CD4-positive, alpha-beta T cell treated with Interleukin-4 for 1 hour (primary cell): ENCODE data around the gene BACE1.
"Not testable (repeated sequence)": the region's sequence is repeated elsewhere in the genome, so short reads cannot be mapped to it uniquely, and the experiment has no call there.

Experiments
- DNase-seq, 2 donors: peaks; one replicate each; pipeline ENCODE4 v3.0.0-alpha.2; 2020 to 2022

Gene BACE1

DNA sequence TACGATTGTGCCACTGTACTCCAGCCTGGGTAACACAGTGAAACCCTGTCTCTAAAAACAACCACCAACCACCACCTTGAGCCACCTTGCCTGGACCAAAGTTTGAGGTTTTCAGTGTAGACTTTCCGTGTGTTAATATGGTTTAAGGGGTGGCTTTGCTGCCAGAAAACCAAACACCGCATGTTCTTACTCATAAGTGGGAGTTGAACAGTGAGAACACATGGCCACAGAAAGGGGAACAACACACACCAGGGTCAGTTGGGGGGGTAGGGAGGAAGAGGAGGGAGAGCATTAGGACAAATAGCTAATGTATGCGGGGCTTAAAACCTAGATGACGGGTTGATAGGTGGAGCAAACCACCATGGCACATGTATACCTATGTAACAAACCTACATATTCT lies 43.9 kb downstream of the BACE1 start:
- not testable (repeated sequence) for DNase-seq

DNA sequence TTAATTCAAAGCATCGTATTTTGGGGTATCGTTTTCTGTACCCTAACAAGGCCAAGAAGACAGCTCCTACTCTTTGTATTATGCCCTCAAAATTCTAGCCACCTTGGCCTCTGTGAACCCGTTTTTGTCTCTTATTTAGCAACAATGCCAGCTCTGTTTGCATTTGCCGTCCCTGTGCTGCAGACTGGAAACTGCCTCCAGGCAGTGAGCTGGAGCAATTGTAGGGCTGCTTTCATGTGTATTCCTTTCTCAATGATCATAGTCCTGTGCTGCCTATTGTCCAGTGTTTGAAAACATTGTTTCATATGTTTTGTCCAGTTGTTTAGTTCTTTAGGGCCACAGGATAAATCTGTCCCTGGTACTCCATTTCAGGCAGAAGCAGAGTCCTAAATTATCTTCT lies 44.8 kb downstream of the BACE1 start:
- DNase-seq: no peak

DNA sequence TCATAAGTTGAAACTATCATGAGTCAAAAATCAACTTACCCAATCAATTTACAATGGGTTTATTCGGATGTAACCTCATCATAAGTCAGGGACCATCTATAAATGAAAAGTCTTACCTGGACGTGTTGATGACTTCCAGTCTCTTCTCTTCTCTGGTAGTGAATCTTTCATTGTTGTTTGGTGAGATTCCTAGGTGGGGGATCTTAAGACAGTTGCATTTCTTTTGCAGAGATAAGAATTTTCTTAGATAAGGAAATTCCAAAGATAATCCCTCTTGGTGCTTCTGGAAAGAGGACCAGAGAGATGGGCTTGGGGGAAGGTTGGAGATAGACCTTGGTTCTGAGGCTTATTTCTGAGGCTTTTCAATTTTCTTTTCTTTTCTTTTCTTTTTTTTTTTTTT lies 46.2 kb downstream of the BACE1 start:
- DNase-seq: no peak

DNA sequence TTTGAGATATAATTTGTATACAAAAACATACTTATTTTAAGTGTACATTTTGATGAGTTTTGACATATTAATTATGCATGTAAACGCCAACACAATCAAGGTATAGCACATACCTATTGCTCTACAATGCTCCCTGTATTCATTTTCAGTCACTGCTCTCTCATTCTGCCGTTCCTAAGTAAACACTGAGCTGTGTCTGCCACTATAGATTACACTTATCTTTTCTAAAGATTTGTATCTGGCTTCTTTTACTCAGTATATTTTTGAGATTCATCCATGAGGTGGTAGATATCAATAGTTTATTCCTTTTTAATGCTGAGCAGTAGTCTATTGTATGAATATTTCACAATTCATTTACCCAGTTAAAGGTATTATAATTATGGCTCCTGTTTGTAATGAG lies 50.3 kb downstream of the BACE1 start:
- DNase-seq: no peak

DNA sequence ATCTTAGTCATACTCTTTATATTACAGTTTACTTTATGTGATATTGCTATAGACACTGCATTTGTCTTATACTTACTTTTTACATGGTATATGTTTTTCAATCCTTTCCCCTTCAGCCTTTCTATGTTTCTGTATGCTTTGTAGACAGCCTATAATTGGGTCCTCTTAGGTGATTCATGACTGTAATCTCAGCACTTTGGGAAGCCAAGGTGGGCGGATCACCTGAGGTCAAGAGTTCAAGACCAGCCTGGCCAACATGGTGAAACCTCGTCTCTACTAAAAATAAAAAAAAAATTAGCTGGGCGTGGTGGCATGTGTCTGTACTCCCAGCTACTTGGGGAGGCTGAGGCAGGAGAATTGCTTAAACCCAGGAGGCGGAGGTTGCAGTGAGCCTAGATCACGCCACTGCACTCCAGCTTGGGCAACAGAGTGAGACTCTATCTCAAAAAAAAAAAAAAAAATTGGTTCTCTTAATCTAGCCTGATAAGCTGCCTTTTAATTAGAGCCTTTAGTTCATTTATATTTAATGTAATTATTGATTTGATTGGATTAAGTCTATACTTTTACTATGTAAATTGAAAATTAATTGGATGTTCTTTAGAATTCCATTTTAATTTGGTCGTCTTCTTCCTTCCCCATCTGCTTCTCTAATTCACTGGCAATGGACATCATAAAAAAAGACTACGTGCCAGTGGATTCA lies 51.3 kb downstream of the BACE1 start:
- DNase-seq: not testable (repeated sequence)

DNA sequence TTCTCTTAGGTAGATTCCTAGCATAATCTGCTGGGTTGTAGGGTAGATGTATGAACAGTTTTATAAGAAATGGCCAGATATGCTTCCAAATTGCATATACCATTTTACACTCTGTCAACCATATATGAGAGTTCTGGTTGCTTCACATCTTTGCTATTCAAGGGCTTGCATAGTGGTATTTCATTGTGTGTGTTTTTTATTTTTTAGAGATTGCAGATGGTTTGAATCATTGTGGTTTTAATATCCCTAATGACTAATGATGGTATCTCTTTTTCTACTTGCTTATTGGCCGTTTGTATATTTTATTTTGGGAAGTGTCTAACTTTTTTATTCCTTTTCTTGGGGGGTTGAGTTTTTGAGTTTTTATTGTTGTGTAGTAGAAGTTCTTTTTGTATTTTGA lies 56.6 kb downstream of the BACE1 start:
- no peak for DNase-seq

DNA sequence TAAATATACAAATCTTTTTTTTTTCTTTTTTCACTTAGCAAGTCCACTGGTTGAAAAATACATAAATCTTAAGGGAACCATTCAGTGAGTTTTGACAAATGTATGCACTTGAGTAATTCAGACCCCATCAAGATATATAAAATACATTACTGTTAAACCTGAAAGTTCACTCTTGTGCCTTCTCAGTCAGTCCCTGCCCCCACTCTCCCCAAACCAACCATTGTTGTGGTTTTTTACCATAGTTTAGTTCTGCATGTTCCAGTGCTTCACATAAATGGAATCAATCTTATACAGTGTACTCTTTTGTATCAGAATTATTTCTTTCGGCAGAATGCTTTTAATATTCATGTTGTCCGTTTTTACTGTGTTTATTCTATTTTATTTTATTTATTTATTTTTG lies 57.5 kb downstream of the BACE1 start:
- no peak for DNase-seq

DNA sequence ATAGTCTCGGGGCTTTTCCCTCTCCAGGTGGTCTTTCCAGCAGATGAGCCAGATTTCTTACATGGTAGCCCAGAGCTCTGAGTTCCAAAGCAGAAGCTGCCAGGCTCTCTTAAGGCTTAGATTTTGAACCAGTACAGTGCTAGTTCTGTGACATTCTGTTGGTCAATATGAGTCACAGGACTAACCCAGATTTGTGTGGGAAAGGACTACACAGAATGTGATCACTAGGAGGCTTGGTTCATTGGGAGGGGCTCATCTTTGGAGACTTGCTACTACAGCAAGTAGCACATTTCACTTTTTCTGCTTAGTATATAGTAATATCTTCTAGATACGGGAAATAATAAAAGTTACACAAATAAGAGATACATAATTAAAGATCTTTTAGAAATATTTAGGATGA lies 59.5 kb downstream of the BACE1 start:
- DNase-seq: no peak

DNA sequence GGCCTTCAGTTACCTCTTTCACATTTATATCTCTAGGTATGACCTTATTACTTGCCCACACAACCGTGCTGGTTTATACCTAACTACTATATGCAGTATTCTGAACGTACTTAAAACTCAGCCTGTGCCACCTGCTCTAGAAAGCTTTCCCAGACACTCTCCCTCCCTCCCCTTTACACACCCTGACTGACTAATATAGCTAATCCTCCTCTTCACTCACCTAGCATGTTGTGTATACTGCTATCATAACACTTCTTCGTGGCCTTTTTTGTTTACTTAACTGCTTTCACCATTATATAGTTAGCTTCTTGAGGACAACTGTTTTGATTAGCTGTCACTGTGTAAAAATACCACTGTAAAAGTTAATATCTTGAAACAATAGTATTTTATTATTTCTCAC lies 60.1 kb downstream of the BACE1 start:
- DNase-seq: no peak

DNA sequence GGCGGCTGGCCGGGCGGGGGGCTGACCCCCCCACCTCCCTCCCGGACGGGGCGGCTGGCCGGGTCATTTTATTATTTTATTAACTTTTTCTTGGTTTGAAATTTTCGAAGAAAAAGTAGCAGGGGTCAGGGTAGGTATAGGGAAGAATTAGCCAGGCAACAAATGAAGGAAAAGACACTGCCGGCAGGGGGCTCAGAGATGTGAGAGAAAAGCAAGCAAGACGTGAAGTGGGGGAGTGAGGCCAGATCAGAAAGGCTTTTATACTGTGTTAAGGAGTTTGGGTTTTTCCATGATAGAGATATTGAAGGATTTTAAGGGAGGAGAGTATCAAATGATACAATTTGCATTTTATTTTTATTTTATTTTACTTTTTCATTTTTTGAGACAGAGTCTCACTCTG lies 64.5 kb downstream of the BACE1 start:
- DNase-seq: no peak

DNA sequence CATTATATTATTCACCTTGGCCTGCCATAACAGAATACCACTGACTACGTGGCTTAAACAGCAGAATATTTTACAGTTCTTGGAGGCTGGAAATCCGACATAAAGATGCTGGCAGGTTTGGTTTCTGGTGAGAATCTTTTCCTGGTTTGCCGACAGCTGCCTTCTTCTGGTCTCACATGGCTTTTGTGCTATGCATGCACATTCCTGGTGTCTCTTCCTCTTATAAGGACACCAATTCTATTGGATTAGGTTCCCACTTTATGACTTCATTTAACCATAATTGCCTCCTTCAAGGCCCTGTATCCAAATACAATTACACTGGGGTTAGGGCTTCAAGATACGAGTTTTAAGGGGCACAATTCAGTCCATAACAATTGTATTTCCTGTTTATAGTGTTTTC lies 66.5 kb downstream of the BACE1 start:
- no peak for DNase-seq

DNA sequence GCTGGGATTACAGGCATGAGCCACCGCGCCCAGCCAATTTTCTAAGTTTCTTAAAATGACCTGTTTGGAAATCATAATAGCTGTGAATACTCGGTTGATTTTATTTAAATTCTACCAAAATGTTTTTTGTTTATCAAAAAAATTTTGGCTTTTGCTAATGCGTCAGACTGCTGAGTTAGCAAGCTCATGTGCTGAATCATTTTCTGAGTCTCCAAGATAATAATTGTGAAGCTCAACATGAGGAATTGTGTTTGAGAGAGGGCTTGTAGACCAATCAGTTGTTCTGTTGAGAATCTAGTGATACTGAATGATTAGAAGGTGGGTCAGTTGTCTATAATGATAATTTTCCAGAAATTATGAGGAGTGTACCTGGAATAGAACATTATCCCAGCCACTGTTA lies 67.7 kb downstream of the BACE1 start:
- DNase-seq: no peak

DNA sequence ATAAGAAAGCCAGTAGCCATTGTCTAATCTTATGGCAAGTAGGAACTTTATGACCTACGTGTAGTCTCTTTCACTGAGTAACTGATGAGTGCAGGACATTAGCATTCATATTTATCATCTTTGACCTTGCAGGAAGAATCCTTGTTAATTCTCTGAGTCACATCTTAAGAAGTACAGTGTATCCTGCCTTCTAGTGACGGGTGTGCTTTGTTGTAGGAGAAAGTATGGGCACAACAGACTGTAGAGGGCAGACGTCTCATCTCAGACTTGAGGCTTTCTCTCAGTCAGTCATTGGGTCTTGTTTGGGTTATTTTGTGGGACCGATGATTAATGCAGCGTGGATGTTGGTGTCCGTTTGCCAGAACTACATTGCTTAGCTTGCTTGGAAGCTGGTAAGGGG lies 76.8 kb downstream of the BACE1 start:
- DNase-seq: no peak

DNA sequence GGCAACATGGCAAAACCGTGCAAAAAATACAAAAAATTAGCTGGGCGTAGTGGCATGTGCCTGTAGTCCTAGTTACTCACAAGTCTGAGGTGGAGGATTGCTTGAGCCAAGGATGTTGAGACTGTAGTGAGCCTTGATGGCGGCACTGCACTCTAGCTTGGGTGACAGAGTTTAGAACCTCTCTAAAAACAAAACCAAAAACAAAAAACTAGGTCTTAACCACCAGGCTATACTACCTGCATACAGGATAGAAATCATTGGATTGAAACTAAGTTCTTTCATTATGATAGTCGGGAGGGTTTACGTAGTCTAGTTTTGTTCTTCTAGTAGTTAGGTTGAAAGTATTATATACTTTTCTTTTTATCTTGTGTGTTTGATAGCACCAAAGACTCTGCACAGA lies 77.8 kb downstream of the BACE1 start:
- no peak for DNase-seq
